ENCODE data around the gene AHCYL1.

Gene AHCYL1

GRCh38 chr1:110059133-110059863 lies 74.7 kb downstream of the AHCYL1 start:
- in situ Hi-C loops (cut with MboI; ENCODE audit: low sequenced_read_pairs): no loop called here

- in situ Hi-C loops (cut with MboI; ENCODE audit: low sequenced_read_pairs): no loop called here
These were observed 75.6 kb downstream of the AHCYL1 start for GRCh38 chr1:110060034-110060661.

GRCh38 chr1:110060662-110061060 lies 76.1 kb downstream of the AHCYL1 start:
- in situ Hi-C loops (cut with MboI; ENCODE audit: low sequenced_read_pairs): no loop called here

GRCh38 chr1:110061341-110061740 lies 76.8 kb downstream of the AHCYL1 start:
- in situ Hi-C loops (cut with MboI; ENCODE audit: low sequenced_read_pairs): no loop called here

GRCh38 chr1:110062612-110063011 lies 78.0 kb downstream of the AHCYL1 start:
- in situ Hi-C loops (cut with MboI; ENCODE audit: low sequenced_read_pairs): no loop called here

GRCh38 chr1:110063781-110064180 lies 79.2 kb downstream of the AHCYL1 start:
- in situ Hi-C loops (cut with MboI; ENCODE audit: low sequenced_read_pairs): no loop called here

GRCh38 chr1:110064576-110065337 lies 80.2 kb downstream of the AHCYL1 start:
- in situ Hi-C loops (cut with MboI; ENCODE audit: low sequenced_read_pairs): no loop called here

- in situ Hi-C loops (cut with MboI; ENCODE audit: low sequenced_read_pairs): no loop called here
These were observed 81.3 kb downstream of the AHCYL1 start for GRCh38 chr1:110065841-110066240.

GRCh38 chr1:110067479-110067892 lies 82.9 kb downstream of the AHCYL1 start:
- in situ Hi-C loops (cut with MboI; ENCODE audit: low sequenced_read_pairs): no loop called here

GRCh38 chr1:110067893-110068645 lies 83.5 kb downstream of the AHCYL1 start:
- in situ Hi-C loops (cut with MboI; ENCODE audit: low sequenced_read_pairs): no loop called here

- in situ Hi-C loops (cut with MboI; ENCODE audit: low sequenced_read_pairs): no loop called here
These were observed 84.3 kb downstream of the AHCYL1 start for GRCh38 chr1:110068646-110069403.

- in situ Hi-C loops (cut with MboI; ENCODE audit: low sequenced_read_pairs): no loop called here
These were observed 85.1 kb downstream of the AHCYL1 start for GRCh38 chr1:110069404-110070281.

- in situ Hi-C loops (cut with MboI; ENCODE audit: low sequenced_read_pairs): no loop called here
These were observed 85.7 kb downstream of the AHCYL1 start for GRCh38 chr1:110070282-110070669.

- in situ Hi-C loops (cut with MboI; ENCODE audit: low sequenced_read_pairs): no loop called here
These were observed 86.2 kb downstream of the AHCYL1 start, which contains the start of gene ALX3 for GRCh38 chr1:110070671-110071242. ALX3 (minus strand) TSS chr1:110070672; CDS start chr1:110070612, 60 bp downstream.

Measured in HL-60/S4 treated with retinoic acid at 250 ng/mL for 4 days and 3 days (cell line).